Activated CD4-positive, alpha-beta T cell treated with anti-CD3 and anti-CD28 coated beads for 36 hours (primary cell): ENCODE data around the gene NR2E3. TPM values are rescaled to one million over a fixed set of nuclear protein-coding genes. Genes with fewer than 3 reads are reported as not detected.
A peak's percentile ranks its signal among the peaks of the same experiment; 100 is the strongest.

Experiments used
- ATAC-seq: fragments of 200-7000 bp; cut with Tn5 transposase; one replicate; pipeline ENCODE4 v1.10.0; 2021; ENCODE audit warnings: mild to moderate bottlenecking, moderate library complexity
- CTCF ChIA-PET: fragments of 350-600 bp; sonication (Branson Sonifier 250); formaldehyde crosslinking; loops from one replicate; lab custom pipeline; 2021; ENCODE audit warnings: antibody characterized with exemption; lab: Charles Lee
- POLR2A ChIA-PET: fragments of 350-600 bp; sonication (Branson Sonifier 250); formaldehyde crosslinking; loops from one replicate; lab custom pipeline; 2021; ENCODE audit warnings: antibody characterized with exemption, inconsistent platforms; lab: Charles Lee
- DNase-seq: peaks from one replicate; pipeline ENCODE4 v3.0.0-alpha.2; 2020
- H3K27ac Mint-ChIP-seq: one replicate; pipeline ENCODE4 v1.8.0; 2021; ENCODE audit warnings: mixed read lengths
- H3K27me3 Mint-ChIP-seq: one replicate; pipeline ENCODE4 v1.8.0; 2021; ENCODE audit warnings: mixed read lengths
- H3K36me3 Mint-ChIP-seq: one replicate; pipeline ENCODE4 v1.8.0; 2021; ENCODE audit warnings: low read depth, mixed read lengths
- H3K4me1 Mint-ChIP-seq: one replicate; pipeline ENCODE4 v1.8.0; 2021; ENCODE audit warnings: mixed read lengths
- H3K4me3 Mint-ChIP-seq: one replicate; pipeline ENCODE4 v1.8.0; 2021; ENCODE audit warnings: mild to moderate bottlenecking, moderate library complexity, mixed read lengths
- H3K9me3 Mint-ChIP-seq: one replicate; pipeline ENCODE4 v1.8.0; 2021; ENCODE audit warnings: low read depth, mixed read lengths
- intact Hi-C, 2 experiments: fragments of 100-400 bp; cut with DNase I in 1 of 2; cut with micrococcal nuclease in 1 of 2; formaldehyde crosslinking; loops; one replicate each; pipeline versions ENCODE4 v1.14.2 to v1.15.1; 2022 to 2024; cut with DNase I, micrococcal nuclease
- total RNA-seq, 2 experiments: library from RNA; stranded (reverse); gene quantifications; one replicate each; pipeline ENCODE4 v1.2.3, GENCODE V29; 2021

The NR2E3 gene
- total RNA-seq: not detected

DNA sequence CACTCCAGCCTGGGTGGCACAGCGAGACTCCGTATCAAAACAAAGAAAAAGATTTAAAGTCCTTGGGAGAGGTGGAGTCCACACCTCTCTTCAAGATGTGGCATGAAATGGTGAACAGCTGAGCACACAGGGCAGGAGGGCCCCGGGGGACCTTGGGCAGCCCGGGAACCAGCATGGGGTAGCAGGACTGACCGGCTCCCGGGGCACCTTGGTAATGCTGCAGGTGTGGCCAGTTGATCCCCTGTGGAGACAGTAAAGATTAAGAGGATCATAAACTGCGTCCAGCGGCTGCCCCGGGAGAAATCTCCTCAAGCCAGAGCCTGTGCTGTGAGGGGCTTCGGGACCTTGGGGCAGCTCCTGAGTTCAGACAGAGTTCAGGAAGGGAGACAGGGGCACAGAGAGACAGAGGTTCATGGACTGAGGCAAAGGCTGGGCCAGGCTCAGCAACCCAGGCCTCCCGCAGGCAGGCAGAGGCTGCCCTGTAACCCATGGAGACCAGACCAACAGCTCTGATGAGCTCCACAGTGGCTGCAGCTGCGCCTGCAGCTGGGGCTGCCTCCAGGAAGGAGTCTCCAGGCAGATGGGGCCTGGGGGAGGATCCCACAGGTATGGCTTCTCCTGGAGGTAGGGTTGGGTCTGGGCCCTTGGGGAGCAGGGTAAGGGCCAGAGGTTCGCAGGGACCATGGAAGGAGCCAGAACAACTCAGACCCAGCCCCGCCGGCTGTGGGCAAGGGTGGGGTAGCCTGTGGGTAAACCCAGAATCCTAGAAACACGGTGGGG lies at the start of gene NR2E3:
TSS of gene NR2E3 (plus strand) at position 299 of the 780 bp plus-strand sequence. CDS start at position 489, 190 bp downstream.
- no peak within 1 kb of the TSS for H3K4me3 Mint-ChIP-seq
- no peaks in the 10 kb centered on the region for H3K36me3 Mint-ChIP-seq
- no peak within 1 kb of the TSS for H3K27ac Mint-ChIP-seq
- intact Hi-C loops: no loop called here
- H3K9me3 Mint-ChIP-seq: no peaks in the 10 kb centered on the region
- no peak for ATAC-seq
- ChIA-PET CTCF (no interaction called here), POLR2A (no interaction called here)
- no peaks in the 10 kb centered on the region for H3K4me1 Mint-ChIP-seq
- DNase-seq: no peak
- no peaks in the 10 kb centered on the region for H3K27me3 Mint-ChIP-seq

DNA sequence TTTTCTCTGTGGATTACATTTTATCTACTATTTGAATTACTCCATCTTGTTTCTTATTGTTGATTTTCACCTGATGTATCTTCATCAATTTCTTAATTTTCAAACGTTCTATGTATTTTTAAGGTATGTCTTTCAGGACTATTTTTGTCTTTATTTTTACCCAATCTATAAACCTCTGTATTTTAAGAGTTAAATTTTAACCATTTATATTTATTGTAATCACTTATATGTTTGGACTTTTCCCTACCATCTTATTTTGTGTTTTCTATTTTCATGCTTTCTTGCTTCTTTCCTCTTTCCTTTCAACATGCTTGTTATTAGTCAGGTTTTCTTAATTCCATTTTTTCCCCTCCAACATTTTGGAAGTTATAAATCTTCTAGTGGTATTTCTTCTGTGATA lies 49.5 kb upstream of the NR2E3 start:
- ATAC-seq: no peak
- Mint-ChIP-seq H3K27me3 (peaks cover 14% of the 10 kb centered on the region), H3K27ac (no peak overlapping the region), H3K9me3 (peaks cover 15% of the 10 kb centered on the region), H3K4me1 (no peaks in the 10 kb centered on the region), H3K36me3 (peaks cover 2% of the 10 kb centered on the region), H3K4me3 (no peak overlapping the region)
- no peak for DNase-seq
- POLR2A ChIA-PET: no interaction called here
- CTCF ChIA-PET: no interaction called here
- intact Hi-C loops: no loop called here

DNA sequence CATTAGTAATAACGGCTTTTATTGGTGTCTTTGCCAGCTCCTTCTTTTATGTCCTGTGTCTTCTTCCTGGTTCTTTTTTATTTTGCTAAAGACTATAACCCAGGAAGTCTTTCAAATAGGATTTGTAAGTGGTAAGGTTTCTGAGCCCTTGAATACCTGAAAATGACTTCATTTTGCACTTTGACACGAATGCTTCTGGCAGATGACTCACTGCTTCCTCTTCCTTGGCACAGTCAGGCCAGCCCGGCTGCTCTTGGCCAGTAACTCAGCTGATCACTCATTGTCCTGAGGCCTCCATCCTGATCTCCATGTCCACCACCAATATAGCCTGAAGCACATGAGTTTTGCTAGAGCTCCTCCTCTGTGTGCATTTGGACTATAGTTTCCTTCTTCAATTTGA lies 48.7 kb upstream of the NR2E3 start:
- ATAC-seq: no peak
- POLR2A ChIA-PET: no interaction called here
- no peak for DNase-seq
- Mint-ChIP-seq H3K4me3 (no peak overlapping the region), H3K9me3 (peaks cover 15% of the 10 kb centered on the region), H3K36me3 (peaks cover 2% of the 10 kb centered on the region), H3K27ac (no peak overlapping the region), H3K27me3 (peaks cover 13% of the 10 kb centered on the region), H3K4me1 (no peaks in the 10 kb centered on the region)
- intact Hi-C loops: no loop called here
- CTCF ChIA-PET: no interaction called here

DNA sequence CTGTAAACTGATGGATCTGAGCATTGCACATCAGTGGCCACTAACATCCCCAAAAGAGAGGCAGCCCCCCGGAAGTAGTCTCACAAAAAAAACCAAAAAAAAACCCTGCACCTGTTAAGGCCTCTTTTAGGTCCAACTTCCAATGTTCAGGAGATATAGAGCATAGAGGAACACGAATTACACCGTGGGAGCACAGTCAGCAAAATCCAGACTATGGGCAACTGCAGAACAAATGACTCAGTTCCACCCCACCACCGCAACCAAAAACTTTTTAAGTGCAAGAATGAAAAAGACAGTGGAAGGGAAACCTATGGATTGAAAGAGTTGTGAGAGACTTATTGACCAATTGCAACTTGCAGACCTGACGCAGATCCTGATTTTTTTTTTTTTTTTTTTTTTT lies 42.2 kb upstream of the NR2E3 start:
- CTCF ChIA-PET: no interaction called here
- intact Hi-C loops: no loop called here
- POLR2A ChIA-PET: no interaction called here
- DNase-seq (no peak), ATAC-seq (no peak)
- no peak overlapping the region for H3K4me3 Mint-ChIP-seq
- H3K9me3 Mint-ChIP-seq: no peaks in the 10 kb centered on the region
- H3K36me3 Mint-ChIP-seq: no peaks in the 10 kb centered on the region
- H3K4me1 Mint-ChIP-seq: no peaks in the 10 kb centered on the region
- peaks cover 3% of the 10 kb centered on the region for H3K27me3 Mint-ChIP-seq
- H3K27ac Mint-ChIP-seq: no peak overlapping the region

DNA sequence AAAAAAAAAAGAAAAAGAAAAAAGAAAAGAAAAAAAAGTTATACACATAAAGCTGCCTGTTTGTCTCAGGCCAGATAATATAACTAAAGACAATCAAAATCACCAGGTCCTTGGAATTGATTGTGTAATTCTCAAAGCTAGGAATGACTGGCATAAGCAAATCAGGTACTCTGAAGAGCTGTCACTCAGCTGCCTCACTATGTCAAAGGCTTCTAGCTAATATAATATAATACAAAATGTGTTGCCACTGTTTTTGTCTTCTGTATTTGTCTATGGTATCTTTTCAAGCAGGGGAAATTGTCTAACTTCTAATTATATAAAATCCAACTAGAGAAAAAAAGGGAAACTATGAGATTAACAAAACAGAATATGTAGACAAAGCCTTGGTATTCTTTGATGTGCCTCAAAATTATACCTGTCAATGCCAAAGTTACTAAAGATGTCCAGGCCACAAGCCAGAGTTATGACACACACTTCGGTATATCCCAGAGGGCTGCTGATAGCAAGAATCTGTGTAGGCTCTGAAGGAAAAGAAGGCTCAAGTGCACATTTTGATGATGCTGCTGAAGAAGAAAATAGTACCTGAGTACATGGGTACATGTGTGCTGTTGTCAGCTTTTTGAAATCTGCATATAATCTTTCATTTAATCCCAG lies 37.0 kb upstream of the NR2E3 start:
- DNase-seq: no peak
- ChIA-PET CTCF (interaction anchor here (0.7 to 2.2 kb wide), 6 partner anchors 10 to 341 kb away, joined by 3 to 9 read pairs (median 5); no protein-coding TSS in a partner anchor), POLR2A (interaction anchor here (0.6 kb wide), 1 partner anchor 9 kb away, joined by 4 read pairs; no protein-coding TSS in a partner anchor)
- no peaks in the 10 kb centered on the region for H3K27me3 Mint-ChIP-seq
- no peaks in the 10 kb centered on the region for H3K4me1 Mint-ChIP-seq
- H3K9me3 Mint-ChIP-seq: no peaks in the 10 kb centered on the region
- no peaks in the 10 kb centered on the region for H3K36me3 Mint-ChIP-seq
- no peak overlapping the region for H3K4me3 Mint-ChIP-seq
- intact Hi-C loops: no loop called here
- H3K27ac Mint-ChIP-seq: no peak overlapping the region
- no peak for ATAC-seq

DNA sequence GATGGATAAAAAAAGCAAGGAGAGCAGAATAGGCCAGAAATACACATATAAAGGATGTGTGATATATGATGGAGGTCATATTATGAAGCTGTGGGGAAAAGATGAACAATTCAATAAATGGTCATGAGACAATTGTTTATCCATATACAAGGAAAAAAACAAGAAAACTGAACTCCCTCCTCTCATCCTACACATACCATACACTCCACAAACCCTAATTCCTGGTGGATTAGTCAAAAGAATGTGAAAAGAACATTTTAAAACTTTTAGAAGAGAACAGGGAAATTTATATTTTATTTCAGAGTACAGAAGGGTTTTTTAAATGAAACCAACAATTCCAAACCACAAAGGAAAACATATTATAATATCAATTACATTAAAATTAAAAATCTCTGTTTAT lies 34.5 kb upstream of the NR2E3 start:
- Mint-ChIP-seq H3K27me3 (no peaks in the 10 kb centered on the region), H3K9me3 (no peaks in the 10 kb centered on the region), H3K27ac (no peak overlapping the region), H3K4me3 (no peak overlapping the region), H3K4me1 (peaks cover 6% of the 10 kb centered on the region), H3K36me3 (no peaks in the 10 kb centered on the region)
- POLR2A ChIA-PET: no interaction called here
- CTCF ChIA-PET: no interaction called here
- ATAC-seq (no peak), DNase-seq (no peak)
- intact Hi-C loops: no loop called here

DNA sequence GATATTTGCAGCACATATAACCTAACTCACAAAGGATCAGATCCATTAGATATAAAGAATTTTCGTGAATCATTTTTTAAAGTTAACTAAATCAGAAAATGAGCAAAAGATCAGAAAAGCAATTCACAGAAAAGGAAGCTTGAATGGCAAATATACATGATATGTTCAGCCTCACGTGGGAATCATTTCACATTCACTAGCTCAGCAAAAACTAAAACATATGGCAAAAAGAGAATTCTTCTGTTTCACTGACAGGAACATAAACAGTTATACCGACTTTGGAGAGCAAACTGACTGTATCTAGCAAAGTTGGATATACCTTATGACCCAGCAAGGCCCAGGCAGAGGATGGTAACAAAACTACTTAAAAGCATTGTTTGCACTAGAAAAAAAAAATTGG lies 34.0 kb upstream of the NR2E3 start:
- POLR2A ChIA-PET: no interaction called here
- ATAC-seq (no peak), DNase-seq (no peak)
- H3K4me3 Mint-ChIP-seq: no peak overlapping the region
- H3K27ac Mint-ChIP-seq: no peak overlapping the region
- H3K4me1 Mint-ChIP-seq: peaks cover 10% of the 10 kb centered on the region
- H3K36me3 Mint-ChIP-seq: no peaks in the 10 kb centered on the region
- peaks cover 2% of the 10 kb centered on the region for H3K27me3 Mint-ChIP-seq
- H3K9me3 Mint-ChIP-seq: no peaks in the 10 kb centered on the region
- CTCF ChIA-PET: no interaction called here
- intact Hi-C loops: no loop called here

DNA sequence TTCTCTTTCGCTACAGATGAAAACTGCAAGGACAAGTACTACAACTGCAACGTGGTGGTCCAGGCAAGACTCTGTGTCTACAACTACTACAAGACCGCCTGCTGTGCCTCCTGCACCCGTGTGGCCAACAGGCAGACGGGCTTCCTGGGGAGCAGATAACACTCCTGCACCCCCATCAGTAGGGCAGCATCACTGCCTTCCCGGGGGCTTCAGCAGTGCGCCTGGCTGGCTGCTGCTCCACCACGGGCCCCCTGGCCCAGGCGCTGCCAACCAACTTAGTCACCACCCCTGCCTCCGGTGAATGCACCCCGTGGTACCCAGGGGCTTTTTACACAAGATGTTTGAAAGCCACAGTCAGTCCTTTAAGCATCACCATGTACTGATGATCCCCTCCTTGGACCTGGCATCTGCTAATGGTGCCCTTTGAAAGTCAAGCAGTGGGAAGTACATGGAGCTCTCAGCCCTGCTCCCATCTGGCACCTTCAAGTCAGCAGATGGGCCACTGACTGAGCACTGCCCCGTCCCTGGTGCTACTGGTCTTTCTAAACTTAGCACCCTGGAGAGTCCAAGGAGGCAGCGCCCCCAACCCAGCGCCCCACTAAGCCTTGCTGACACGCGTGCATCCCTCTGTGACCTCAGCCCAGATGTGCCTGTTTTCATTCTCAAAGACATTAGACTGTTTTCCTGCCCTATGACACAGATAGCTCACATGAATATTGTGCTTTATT lies 33.0 kb upstream of the NR2E3 start:
- DNase-seq: no peak
- intact Hi-C loops: no loop called here
- H3K4me3 Mint-ChIP-seq: no peak overlapping the region
- H3K27ac Mint-ChIP-seq: no peak overlapping the region
- H3K36me3 Mint-ChIP-seq: no peaks in the 10 kb centered on the region
- no peaks in the 10 kb centered on the region for H3K9me3 Mint-ChIP-seq
- ChIA-PET CTCF (interaction anchor here (0.8 to 1.8 kb wide), 2 partner anchors 15 to 379 kb away, joined by 3 to 4 read pairs; no protein-coding TSS in a partner anchor), POLR2A (no interaction called here)
- peaks cover 12% of the 10 kb centered on the region for H3K4me1 Mint-ChIP-seq
- ATAC-seq: no peak
- peaks cover 2% of the 10 kb centered on the region for H3K27me3 Mint-ChIP-seq

DNA sequence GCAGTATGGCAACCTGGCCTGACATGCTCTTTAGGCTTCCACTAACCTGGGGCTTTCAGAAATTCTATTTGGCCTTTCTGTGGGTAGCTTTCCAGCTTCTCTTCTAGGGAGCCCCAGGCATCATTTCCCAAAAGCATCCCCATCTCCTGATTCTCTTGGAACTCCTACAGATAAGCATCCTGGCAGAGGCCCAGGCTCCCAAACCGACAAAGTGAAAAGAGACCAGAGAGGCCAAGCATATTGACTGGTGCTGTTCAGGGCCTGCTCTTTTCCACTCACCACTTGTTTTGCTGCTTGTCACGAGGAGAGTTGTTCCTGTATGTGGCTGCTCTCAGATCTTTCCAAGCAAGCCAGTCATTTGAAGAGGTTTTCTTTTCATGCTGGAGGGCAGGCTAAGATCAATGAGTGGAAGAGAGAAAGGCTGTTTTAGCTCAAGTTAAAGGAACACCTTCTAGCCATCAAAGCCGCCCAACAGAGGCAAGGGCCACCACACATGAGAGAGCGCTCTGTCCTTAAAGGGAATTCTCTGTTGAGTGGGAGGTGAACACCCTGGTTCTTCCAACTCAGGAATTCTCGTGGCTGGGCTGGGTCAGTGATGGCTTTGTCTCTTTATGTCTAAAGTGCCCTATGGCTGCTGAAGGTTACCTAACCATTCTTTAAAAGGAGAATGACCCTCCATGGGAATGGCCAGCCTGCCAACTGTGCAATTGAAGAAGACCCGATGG lies 31.1 kb upstream of the NR2E3 start:
- DNase-seq: no peak
- no peak overlapping the region for H3K4me3 Mint-ChIP-seq
- ATAC-seq: no peak
- ChIA-PET CTCF (interaction anchor here (0.7 to 2.0 kb wide), 6 partner anchors 13 to 1741 kb away, joined by 3 to 5 read pairs (median 4); no protein-coding TSS in a partner anchor), POLR2A (no interaction called here)
- H3K27ac Mint-ChIP-seq: no peak overlapping the region
- H3K36me3 Mint-ChIP-seq: no peaks in the 10 kb centered on the region
- peaks cover 6% of the 10 kb centered on the region for H3K27me3 Mint-ChIP-seq
- intact Hi-C loops: no loop called here
- no peaks in the 10 kb centered on the region for H3K9me3 Mint-ChIP-seq
- peaks cover 12% of the 10 kb centered on the region for H3K4me1 Mint-ChIP-seq

DNA sequence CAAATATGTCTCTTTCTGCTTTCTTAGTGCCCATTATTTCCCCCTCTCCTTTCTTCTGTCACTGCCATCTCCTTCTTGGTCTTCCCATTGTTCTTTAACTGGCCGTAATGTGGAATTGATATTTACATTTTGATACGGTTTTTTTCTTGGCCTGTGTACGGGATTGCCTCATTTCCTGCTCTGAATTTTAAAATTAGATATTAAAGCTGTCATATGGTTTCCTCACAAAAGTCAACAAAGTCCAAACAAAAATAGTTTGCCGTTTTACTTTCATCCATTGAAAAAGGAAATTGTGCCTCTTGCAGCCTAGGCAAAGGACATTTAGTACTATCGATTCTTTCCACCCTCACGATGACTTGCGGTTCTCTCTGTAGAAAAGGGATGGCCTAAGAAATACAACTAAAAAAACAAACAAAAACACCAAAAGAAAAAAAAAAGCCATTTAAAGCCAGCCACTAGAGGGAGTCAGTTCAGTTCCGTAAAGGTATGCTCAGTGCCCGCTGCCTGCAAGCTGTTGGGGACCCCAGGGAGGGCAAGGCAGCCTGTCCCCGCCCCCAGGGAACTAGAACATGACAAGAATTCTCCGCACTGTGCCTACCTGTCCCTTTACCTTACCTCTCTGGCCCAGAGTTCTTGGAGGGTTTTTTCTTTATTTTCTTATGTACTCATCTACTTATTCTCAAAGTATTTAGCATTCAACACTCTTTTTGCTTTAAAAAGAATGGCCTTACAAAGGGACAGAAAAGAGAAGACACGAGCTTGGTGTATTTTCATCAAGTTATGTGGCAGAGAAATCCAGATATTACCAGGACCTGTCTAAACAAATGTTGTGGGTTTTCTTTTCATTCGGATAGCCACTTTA lies 30.0 kb upstream of the NR2E3 start:
- Mint-ChIP-seq H3K9me3 (no peaks in the 10 kb centered on the region), H3K27ac (peak overlapping the region; percentile 7), H3K4me1 (peaks cover 12% of the 10 kb centered on the region), H3K4me3 (no peak overlapping the region), H3K27me3 (peaks cover 13% of the 10 kb centered on the region), H3K36me3 (no peaks in the 10 kb centered on the region)
- CTCF ChIA-PET: interaction anchor here (0.5 to 2.4 kb wide), 14 partner anchors 9 to 1294 kb away, joined by 3 to 12 read pairs (median 4); no protein-coding TSS in a partner anchor
- ATAC-seq (peak; percentile 74), DNase-seq (peak; percentile 59)
- POLR2A ChIA-PET: no interaction called here
- intact Hi-C loops: loop anchor here (1.0 to 2.0 kb wide), 2 partner anchors 20 to 376 kb away; no protein-coding TSS in a partner anchor
